C4-2B (cell line): ENCODE measurements around the gene MOV10.

Source experiments
- CTCF ChIP-seq: fragments of 450-650 bp; conservative IDR thresholded peaks from 2 replicates; pipeline ENCODE4 v1.5.1; 2017; ENCODE audit warnings: mild to moderate bottlenecking
- ZFX ChIP-seq: fragments of 450-650 bp; IDR thresholded peaks from 2 replicates; pipeline ENCODE4 v1.6.1; 2017

- no peak for TF ChIP-seq CTCF
- no peak for TF ChIP-seq ZFX
Observed at GRCh38 chr1:112727716-112728115, 53.3 kb downstream of the MOV10 start.
